HEK293T (cell line): ENCODE measurements around the gene ADGRD1.

Experiments used
- FOXM1 ChIP-seq: fragments of 450-650 bp; IDR thresholded peaks from 2 replicates; pipeline ENCODE4 v1.6.1; 2017; ENCODE audit warnings: mild to moderate bottlenecking, borderline replicate concordance
- TF ChIP-seq, protein P1 (sequence below): fragments of 450-650 bp; IDR thresholded peaks from 2 replicates; pipeline ENCODE4 v1.6.1; 2016

DNA sequence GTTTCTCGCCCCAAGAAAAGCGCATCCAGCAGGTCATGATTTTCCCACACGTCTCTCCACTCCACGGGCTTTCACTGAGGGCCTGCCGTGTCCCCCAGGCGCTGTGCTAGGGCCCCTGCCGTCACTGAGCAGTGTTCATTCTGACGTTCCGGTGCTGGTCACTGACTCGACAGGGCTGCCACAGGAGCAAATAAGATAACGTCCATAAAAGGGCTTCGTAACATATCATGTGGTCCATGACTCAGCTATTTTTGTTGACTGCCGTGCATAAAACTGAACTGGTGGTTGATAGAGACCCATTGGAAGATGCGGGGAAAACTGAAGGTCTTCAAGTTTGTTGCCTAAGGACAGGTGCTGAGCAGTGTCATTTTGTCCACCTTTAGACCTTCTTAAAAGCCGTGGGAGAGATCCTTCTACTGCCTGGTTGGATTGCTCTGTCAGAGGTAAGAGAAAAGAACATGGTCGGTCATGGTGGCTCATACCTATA, 46.3 kb downstream of the ADGRD1 start:
- TF ChIP-seq, protein P1, sequence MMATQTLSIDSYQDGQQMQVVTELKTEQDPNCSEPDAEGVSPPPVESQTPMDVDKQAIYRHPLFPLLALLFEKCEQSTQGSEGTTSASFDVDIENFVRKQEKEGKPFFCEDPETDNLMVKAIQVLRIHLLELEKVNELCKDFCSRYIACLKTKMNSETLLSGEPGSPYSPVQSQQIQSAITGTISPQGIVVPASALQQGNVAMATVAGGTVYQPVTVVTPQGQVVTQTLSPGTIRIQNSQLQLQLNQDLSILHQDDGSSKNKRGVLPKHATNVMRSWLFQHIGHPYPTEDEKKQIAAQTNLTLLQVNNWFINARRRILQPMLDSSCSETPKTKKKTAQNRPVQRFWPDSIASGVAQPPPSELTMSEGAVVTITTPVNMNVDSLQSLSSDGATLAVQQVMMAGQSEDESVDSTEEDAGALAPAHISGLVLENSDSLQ, result no peak
- TF ChIP-seq FOXM1, result no peak
